ENCODE measurements around the gene NMRK1.

NMRK1 gene

DNA sequence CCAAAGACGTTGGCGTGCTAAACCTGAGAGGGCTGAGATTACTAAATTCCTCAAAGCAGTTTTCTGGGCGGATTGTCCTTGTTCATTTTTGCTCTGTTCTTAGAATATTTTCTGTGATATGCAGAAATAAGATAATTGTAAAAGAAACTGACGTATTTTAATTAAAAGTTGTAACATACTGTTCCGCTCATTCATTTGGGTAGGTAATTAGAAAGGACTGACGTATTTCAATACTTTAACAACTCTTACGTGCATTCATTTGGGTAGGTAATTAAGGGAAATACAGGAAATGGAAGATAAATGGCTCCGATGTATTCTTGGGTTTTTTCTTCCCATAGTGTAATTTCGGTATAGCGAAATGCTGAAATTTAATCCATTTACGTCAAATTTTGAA is 1.4 kb upstream of the NMRK1 start:
- H3K27me3 Mint-ChIP-seq, result no peaks in the 10 kb centered on the region
- DNase-seq, result no peak
- ATAC-seq (replicated peaks), result no peak
- H3K27ac Mint-ChIP-seq, result peak overlapping the region; percentile 85 to 94
- peak overlapping the region; percentile 89 to 90 for H3K4me3 Mint-ChIP-seq
- H3K4me1 Mint-ChIP-seq (ENCODE audit: low read depth in 2 of 2), result peaks cover 47 to 63% of the 10 kb centered on the region in 2 donors
- no peaks in the 10 kb centered on the region for H3K9me3 Mint-ChIP-seq
- H3K36me3 Mint-ChIP-seq (ENCODE audit: insufficient read depth), result peaks cover 31% of the 10 kb centered on the region

DNA sequence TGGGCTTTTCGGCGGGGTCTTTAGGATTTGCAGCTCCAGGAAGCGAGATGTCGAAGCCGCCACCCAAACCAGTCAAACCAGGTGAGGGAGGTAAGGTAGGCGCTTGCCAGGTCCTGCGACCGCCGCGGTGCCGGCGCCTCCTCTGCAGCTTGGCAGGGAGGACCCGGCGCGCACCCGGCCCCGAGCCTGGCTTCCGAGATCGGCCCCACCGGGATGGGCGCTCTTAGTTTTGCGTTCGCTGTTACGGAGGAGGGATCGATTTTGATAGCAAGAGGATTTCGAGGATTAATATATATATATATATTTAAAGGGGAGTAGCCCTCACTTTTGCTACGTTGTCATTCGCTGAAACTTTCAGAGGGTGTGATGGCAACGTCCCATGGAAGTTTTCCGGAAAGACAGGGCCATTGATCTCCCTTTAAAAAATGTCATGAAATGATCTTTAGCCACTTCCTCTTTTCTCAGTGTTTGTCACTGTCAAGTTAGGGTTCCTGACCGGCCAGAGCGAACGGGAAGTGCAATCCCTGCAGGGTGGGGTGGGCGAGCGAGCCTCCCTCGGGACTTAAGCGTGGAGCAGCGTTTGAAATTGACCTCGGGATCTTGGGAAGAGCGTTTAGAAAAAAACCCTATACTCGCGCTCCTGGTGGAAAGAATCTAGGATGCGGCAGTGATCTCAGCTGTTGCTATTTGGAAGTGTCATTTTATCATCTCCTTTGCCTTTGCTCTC is 854 bp upstream of the NMRK1 start:
- Mint-ChIP-seq H3K27ac (peak overlapping the region; percentile 85 to 94), H3K36me3 (ENCODE audit: insufficient read depth) (peaks cover 31% of the 10 kb centered on the region), H3K4me1 (ENCODE audit: low read depth in 2 of 2) (peaks cover 45 to 57% of the 10 kb centered on the region in 2 donors), H3K27me3 (no peaks in the 10 kb centered on the region), H3K9me3 (no peaks in the 10 kb centered on the region), H3K4me3 (peak overlapping the region; percentile 89 to 90)
- peak; percentile 37 for ATAC-seq (replicated peaks)
- DNase-seq, result no peak

DNA sequence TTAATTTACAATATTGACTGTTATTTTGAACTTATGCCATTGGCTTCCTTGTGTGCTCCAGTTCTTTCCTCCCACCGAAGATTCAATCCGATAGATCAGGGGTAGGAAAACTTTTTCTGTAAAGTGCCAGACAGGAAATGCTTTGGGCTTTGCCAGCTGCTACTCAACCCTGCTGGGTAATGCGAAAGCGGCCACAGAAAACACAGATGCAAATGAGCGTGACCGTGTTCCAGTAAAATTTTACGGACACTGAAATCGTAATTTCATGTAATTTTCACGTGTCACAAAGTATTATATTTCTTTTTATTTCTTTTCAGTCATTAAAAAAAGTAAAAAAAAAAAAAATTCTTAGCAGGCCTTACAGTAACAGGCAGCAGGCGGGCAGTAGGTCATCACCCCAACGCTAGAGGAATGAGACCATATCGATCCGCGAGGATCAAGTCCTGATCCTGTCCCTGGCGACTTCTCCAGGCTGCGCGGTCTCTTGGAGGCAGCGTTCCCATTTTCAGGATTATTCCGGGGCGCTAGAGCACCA is 599 bp downstream of the NMRK1 start:
- Mint-ChIP-seq H3K27me3 (no peaks in the 10 kb centered on the region), H3K9me3 (no peaks in the 10 kb centered on the region), H3K4me1 (ENCODE audit: low read depth in 2 of 2) (peaks cover 49 to 56% of the 10 kb centered on the region in 2 donors), H3K27ac (peak overlapping the region; percentile 85 to 94), H3K4me3 (peak overlapping the region; percentile 89 to 90), H3K36me3 (ENCODE audit: insufficient read depth) (peaks cover 37% of the 10 kb centered on the region)
- ATAC-seq (replicated peaks) (peak; percentile 16), DNase-seq (peak; percentile 49 to 52 (median 49))

DNA sequence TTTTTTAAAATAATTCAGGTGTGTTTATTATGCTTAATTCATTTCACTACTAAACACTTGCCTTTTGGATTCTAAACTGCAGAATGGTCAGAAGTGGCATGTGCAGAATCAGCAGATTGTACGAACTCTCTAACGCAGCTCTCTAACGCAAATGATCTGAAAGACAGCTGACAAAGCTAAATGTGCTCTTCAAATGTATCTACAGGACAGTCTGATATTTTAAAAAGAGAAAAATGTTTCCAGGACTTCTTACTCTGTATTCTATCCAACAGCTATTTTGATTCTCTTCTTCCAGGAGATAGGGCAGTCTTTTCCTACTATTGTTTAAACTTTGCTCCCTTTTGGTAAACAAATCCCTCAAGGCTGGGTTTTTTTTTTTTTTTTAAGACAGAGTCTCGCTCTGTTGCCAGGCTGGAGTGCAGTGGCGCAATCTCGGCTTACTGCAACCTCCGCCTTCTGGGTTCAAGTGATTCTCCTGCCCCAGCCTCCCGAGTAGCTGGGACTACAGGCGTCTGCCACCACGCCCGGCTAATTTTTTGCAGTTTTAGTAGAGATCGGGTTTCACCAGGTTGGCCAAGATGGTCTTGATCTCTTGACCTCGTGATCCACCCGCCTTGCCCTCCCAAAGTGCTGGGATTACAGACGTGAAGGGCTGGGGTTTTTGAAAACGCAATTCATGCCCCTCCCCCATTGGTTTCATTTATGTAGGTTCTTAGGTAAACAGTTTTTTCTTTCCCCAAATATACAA is 1.2 kb downstream of the NMRK1 start:
- ATAC-seq (replicated peaks) (no peak), DNase-seq (no peak)
- Mint-ChIP-seq H3K27ac (peak overlapping the region; percentile 85 to 94), H3K4me3 (peak overlapping the region; percentile 89 to 90), H3K36me3 (ENCODE audit: insufficient read depth) (peaks cover 35% of the 10 kb centered on the region), H3K9me3 (no peaks in the 10 kb centered on the region), H3K27me3 (no peaks in the 10 kb centered on the region), H3K4me1 (ENCODE audit: low read depth in 2 of 2) (peaks cover 45 to 49% of the 10 kb centered on the region in 2 donors)

DNA sequence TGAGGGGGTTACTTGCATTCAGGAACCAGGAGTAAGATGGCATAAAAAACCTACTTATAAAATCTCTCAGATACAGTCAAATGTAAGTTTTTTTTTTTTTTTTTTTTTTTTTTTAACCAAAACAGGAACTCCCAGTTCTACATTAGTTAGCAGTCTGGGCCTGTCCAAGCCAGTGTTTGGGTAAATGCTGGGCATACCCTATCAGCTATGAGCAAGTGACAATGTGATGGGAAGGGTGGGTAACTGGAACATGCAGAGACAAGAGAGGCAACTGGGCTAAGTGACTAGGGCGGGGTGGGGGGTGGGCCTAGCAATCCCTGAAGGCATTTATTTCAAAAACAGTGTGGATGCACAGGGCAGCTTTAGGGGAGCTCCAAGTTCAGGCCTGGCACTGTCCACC is 2.3 kb downstream of the NMRK1 start:
- H3K4me3 Mint-ChIP-seq, result peak overlapping the region; percentile 33 to 89
- peaks cover 39% of the 10 kb centered on the region for H3K36me3 Mint-ChIP-seq (ENCODE audit: insufficient read depth)
- peak overlapping the region; percentile 85 to 94 for H3K27ac Mint-ChIP-seq
- no peaks in the 10 kb centered on the region for H3K9me3 Mint-ChIP-seq
- DNase-seq (no peak), ATAC-seq (replicated peaks) (no peak)
- peaks cover 36 to 39% of the 10 kb centered on the region in 2 donors for H3K4me1 Mint-ChIP-seq (ENCODE audit: low read depth in 2 of 2)
- H3K27me3 Mint-ChIP-seq, result no peaks in the 10 kb centered on the region

DNA sequence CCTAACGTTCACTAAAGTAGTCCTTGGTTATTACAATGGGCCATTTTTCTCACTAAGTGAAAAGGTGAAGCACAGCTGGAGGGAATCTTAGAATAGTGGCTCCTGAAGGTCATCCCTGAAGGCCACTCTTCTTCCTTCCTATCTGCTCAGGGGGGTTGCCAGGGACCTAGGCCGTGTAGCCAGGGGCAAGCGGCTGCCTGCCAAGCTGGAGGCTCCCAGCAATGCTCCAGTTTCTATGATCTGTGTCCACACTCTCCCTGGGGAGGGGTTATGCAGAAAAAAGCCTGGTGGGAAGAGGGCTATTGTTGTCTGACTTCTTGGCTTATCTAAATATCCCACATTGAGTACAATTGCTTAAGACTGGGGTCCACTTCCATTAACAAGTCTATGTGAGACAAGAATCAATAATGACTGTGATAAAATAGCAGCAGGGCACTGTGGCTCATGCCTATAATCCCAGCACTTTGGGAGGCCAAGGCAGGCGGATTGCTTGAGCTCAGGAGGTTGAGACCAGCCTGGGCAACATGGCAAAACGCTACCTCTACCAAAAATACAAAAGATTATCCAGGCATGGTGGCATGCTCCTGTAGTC is 3.8 kb downstream of the NMRK1 start:
- Mint-ChIP-seq H3K9me3 (no peaks in the 10 kb centered on the region), H3K36me3 (ENCODE audit: insufficient read depth) (peaks cover 43% of the 10 kb centered on the region), H3K4me1 (ENCODE audit: low read depth in 2 of 2) (peaks cover 27 to 31% of the 10 kb centered on the region in 2 donors), H3K27ac (peak overlapping the region; percentile 91 to 94), H3K27me3 (no peaks in the 10 kb centered on the region), H3K4me3 (no peak overlapping the region)
- no peak for ATAC-seq (replicated peaks)
- DNase-seq, result no peak

DNA sequence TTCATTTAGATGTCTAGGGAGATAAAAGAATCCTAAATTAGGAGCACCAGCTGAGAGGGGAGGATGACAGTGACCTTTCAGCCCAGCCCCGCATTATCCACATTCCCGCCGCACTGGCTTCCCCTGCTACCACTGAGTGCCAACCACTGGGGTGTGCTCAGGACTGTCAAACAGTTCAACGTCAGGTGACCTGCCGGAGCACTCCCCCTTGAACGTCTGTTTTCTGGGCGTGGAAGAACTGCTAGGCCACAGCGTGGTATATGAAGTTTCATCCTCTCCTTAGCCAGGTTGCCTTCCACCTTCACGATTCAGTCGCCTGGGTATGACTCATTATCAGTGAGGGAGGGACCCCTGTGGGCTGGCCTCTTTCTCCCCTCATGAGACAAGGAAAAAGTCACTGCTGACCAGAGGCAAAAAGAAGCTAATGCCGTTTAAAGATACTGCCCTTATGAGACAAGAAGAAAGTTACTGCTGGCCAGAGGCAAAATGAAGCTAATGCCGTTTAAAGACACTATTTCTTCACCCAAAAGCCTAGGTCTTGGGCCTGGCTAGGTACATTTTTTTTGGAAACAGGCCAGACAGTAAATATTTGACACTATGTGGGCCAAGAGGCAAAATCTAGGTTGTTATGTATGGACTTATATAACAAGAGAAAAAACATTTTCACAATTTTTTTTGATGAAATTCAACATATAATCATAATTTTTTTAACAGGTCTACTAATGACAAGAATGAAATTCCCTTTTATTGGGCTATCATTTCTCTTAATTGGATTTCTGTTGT is 4.6 kb downstream of the NMRK1 start:
- peak; percentile 50 to 62 (median 57) for DNase-seq
- Mint-ChIP-seq H3K36me3 (ENCODE audit: insufficient read depth) (peaks cover 49% of the 10 kb centered on the region), H3K27me3 (no peaks in the 10 kb centered on the region), H3K9me3 (no peaks in the 10 kb centered on the region), H3K27ac (peak overlapping the region; percentile 91 to 94), H3K4me3 (peak overlapping the region; percentile 36 to 52), H3K4me1 (ENCODE audit: low read depth in 2 of 2) (peaks cover 23 to 29% of the 10 kb centered on the region in 2 donors)
- peak; percentile 66 for ATAC-seq (replicated peaks)

DNA sequence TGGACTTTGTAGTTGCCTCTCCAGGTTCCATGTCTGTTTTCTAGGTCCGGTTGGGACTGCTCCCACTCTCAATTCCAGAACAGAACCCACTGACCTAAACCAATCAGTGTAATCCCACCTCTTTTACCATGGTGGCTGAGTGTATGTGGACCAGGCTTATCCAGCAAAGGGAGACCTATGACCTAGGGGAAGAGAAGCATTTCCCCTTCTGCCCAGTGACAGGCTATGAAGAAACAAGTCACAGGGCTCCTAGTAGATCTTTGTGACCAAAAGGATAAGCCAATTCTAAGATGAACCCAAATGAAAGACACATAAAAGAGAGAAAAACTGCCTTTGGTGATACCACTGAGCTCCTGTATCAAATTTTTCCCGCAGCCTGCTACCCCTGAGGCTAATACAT is 6.3 kb downstream of the NMRK1 start:
- DNase-seq, result no peak
- no peaks in the 10 kb centered on the region for H3K9me3 Mint-ChIP-seq
- ATAC-seq (replicated peaks), result no peak
- no peak overlapping the region for H3K4me3 Mint-ChIP-seq
- peaks cover 33% of the 10 kb centered on the region for H3K36me3 Mint-ChIP-seq (ENCODE audit: insufficient read depth)
- H3K4me1 Mint-ChIP-seq (ENCODE audit: low read depth in 2 of 2), result peaks cover 21 to 22% of the 10 kb centered on the region in 2 donors
- H3K27me3 Mint-ChIP-seq, result no peaks in the 10 kb centered on the region
- H3K27ac Mint-ChIP-seq, result peak overlapping the region; percentile 7 to 91

DNA sequence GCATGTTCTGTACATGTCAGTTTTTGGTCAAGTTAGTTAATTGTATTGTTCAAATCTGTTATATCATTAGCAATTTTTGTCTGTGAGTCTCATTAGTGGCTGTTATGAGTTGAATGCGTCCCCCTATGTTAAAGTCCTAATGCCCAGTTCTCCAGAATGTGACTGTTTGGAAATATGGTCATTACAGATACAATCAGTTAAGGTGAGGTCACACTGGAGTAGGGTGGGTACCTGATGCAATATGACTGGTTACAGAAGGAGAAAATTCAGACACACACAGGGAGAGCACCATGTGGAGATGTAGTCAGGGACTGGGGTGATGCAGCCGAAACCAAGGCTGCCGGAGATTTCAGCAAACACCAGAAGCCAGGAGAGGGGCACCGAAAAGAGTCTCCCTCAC is 15.1 kb downstream of the NMRK1 start:
- Mint-ChIP-seq H3K9me3 (no peaks in the 10 kb centered on the region), H3K27ac (no peak overlapping the region), H3K4me1 (ENCODE audit: low read depth in 2 of 2) (peaks cover 9 to 13% of the 10 kb centered on the region in 2 donors), H3K27me3 (no peaks in the 10 kb centered on the region), H3K36me3 (ENCODE audit: insufficient read depth) (peaks cover 28% of the 10 kb centered on the region), H3K4me3 (no peak overlapping the region)
- ATAC-seq (replicated peaks) (no peak), DNase-seq (no peak)

DNA sequence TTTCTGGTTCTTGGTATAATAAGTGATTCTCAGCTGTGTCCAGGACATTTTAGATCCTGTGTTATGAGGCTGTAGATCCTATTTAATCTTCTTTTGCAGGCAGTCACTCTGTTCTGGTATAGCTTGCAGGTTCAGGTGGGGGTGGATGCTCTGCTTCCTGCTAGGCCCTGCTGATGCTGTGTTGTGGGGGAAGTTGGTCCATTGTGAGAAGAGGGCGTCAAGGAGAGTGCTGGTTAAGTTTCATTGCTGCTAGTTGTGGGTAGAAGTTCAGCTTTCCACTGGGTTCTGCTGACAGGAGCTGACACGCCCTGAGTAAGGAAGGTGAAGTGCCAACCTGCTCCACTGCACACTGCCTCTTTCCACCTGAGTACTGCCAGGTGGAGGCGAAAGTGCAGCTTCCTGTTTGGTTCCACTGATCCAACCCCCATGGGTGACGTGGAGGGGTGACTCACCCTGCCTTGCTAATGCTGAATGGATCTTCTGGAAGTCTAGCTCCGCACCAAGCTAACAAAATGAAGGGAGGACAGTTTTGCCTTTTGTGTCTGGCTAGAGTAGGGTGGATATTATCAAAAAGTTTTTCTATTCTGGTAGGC is 16.3 kb downstream of the NMRK1 start:
- peak overlapping the region; percentile 23 to 88 for H3K27ac Mint-ChIP-seq
- no peak overlapping the region for H3K4me3 Mint-ChIP-seq
- H3K27me3 Mint-ChIP-seq, result no peaks in the 10 kb centered on the region

DNA sequence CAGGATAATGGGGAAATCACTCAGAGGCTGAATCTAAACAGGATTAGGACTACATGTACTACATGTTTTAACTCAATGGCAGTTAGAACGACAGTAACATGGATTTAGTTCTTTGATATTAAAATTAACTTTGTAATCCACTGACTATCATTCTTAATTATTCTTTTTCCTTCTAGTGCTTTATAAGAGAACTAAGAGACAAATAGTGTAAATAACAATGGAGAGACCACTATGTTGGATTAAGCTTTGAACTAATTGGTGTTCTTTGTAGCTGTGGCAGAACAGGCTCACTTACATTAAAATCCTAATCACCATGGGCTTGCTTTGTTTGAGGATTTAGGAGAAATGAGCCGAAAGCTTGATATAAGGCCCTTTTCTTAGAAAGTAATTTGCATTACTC is 18.8 kb downstream of the NMRK1 start:
- Mint-ChIP-seq H3K4me3 (no peak overlapping the region), H3K27me3 (no peaks in the 10 kb centered on the region), H3K27ac (no peak overlapping the region), H3K4me1 (ENCODE audit: low read depth in 2 of 2) (peaks cover 9 to 13% of the 10 kb centered on the region in 2 donors), H3K9me3 (no peaks in the 10 kb centered on the region), H3K36me3 (ENCODE audit: insufficient read depth) (peaks cover 29% of the 10 kb centered on the region)
- ATAC-seq (replicated peaks), result no peak
- no peak for DNase-seq

More for the DNA sequence above, 16.3 kb downstream of the NMRK1 start:
- Mint-ChIP-seq H3K9me3 (no peaks in the 10 kb centered on the region), H3K36me3 (ENCODE audit: insufficient read depth) (peaks cover 28% of the 10 kb centered on the region), H3K4me1 (ENCODE audit: low read depth in 2 of 2) (peaks cover 9 to 13% of the 10 kb centered on the region in 2 donors)
- peak in 1 of 3 experiments; percentile 9 for DNase-seq
- peak; percentile 84 for ATAC-seq (replicated peaks)

DNA sequence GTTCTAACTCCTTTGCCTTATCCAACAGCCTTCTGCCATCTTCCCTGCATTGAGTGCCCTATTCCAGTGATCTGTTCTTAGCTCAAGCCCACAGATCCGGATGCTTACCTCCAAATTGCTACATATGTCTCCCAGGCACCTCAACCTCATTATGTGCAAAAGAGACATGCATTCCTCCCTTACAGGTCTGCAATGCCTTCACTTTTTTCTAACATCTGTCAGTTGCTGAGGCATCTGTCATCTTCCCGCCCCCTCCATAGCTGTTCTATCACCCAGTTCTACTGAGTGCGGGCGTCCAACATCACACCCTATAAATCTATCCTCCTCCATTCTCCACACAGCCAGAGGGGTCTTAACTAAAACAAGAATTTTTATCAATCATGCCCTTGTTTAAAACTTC is 20.1 kb downstream of the NMRK1 start:
- H3K27me3 Mint-ChIP-seq, result no peaks in the 10 kb centered on the region
- peaks cover 9 to 13% of the 10 kb centered on the region in 2 donors for H3K4me1 Mint-ChIP-seq (ENCODE audit: low read depth in 2 of 2)
- H3K4me3 Mint-ChIP-seq, result no peak overlapping the region
- no peak for DNase-seq
- no peak for ATAC-seq (replicated peaks)
- peak overlapping the region; percentile 26 to 63 for H3K27ac Mint-ChIP-seq
- peaks cover 28% of the 10 kb centered on the region for H3K36me3 Mint-ChIP-seq (ENCODE audit: insufficient read depth)
- no peaks in the 10 kb centered on the region for H3K9me3 Mint-ChIP-seq

All from effector memory CD8-positive, alpha-beta T cell (primary cell).